SHP77 treated with DMSO at 0.1 percent for 48 hours (cell line): ENCODE data around the gene TAS2R14.

Experiments
- DNase-seq: peaks from one replicate; lab custom pipeline; 2025; lab: John Stamatoyannopoulos, UW

TAS2R14 gene

GRCh38 chr12:10904686-10905085, 34.4 kb downstream of the TAS2R14 start:
- DNase-seq: no peak

- DNase-seq: no peak
These were observed 37.6 kb downstream of the TAS2R14 start for GRCh38 chr12:10901427-10901826.

- no peak for DNase-seq
These were observed 38.1 kb downstream of the TAS2R14 start for GRCh38 chr12:10900972-10901371.

GRCh38 chr12:10900530-10900929, 38.5 kb downstream of the TAS2R14 start:
- DNase-seq: no peak

- no peak for DNase-seq
These were observed 42.2 kb downstream of the TAS2R14 start for GRCh38 chr12:10896854-10897253.

GRCh38 chr12:10891937-10892336, 47.1 kb downstream of the TAS2R14 start:
- no peak for DNase-seq

GRCh38 chr12:10889226-10889625, 49.8 kb downstream of the TAS2R14 start:
- no peak for DNase-seq
